NCI-H1417 (cell line): ENCODE results near the gene KLF6.
"Not testable (repeated sequence)": the region's sequence is repeated elsewhere in the genome, so short reads cannot be mapped to it uniquely, and the experiment has no call there.

Experiments used
- DNase-seq, 3 experiments: peaks; one replicate each; lab custom pipeline; 2025; lab: John Stamatoyannopoulos, UW

KLF6 gene

GRCh38 chr10:3757250-3757637, 27.8 kb downstream of the KLF6 start:
- no peak for DNase-seq

DNA sequence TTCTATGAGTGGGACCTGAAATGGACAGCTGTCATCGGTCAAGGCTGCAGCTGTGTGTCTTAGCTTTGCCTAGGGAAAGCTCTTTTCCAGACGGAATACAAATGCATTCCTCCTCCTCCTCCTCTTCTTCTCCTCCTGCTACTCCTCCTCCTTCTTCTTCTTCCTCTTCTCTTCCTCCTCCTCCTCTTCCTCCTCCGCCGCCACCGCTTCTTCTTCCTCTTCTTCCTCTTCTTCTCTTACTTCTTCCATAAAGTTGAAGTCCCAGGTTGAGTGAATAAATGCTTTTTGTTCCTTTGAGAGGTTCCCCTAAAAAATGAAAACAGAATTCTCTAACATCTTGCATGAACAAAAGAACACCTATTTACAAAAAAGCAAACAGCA, 28.7 kb downstream of the KLF6 start:
- no peak for DNase-seq

- DNase-seq = peak in 2 of 3 experiments; percentile 12 to 31
These were observed 29.3 kb downstream of the KLF6 start for GRCh38 chr10:3755440-3756359.

GRCh38 chr10:3754727-3755439, 30.1 kb downstream of the KLF6 start:
- peak in 1 of 3 experiments; percentile 51 for DNase-seq

- no peak for DNase-seq
These were observed 34.2 kb downstream of the KLF6 start for GRCh38 chr10:3750854-3751253.

- DNase-seq = peak; percentile 17 to 54 (median 18)
These were observed 34.8 kb downstream of the KLF6 start for GRCh38 chr10:3750006-3750816.

DNA sequence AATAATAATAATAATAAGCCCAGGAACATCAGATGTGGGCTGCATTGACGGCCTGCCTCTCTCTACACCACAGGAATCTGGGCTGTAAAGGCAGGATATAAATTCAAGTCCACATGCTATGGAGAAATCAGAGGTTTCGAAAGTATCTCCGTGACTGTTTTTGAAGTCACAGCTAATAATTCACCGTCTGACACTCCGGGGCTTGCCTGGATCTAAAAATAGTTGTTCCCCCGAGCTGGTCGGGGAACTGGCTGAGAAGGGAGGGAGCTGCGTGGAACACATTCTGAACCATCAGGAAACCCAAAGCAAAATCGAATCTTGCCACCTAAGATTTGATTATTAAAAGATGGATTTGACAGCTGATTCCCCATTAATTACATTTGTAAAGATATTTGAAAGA, 35.4 kb downstream of the KLF6 start:
- peak in 2 of 3 experiments; percentile 1 to 7 for DNase-seq

DNA sequence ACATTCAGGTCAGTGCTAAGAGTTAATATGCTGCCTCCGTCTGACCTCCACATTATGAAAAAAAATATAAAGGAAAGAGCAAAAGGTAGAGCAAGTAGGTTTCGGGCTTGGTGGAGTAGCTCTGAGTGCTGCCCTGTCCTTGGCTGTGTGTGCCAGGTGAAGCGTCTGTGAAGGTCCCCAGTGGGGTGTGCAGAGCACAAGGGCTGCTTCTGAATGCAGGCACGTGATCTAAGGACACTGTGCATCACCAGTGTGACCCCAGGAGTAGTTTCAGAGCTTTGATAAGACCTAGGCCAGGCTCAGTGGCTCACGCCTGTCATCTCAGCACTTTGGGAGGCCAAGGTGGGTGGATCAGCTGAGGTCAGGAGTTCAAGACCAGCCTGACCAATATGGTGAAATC, 36.0 kb downstream of the KLF6 start:
- DNase-seq = no peak

GRCh38 chr10:3748484-3748883, 36.5 kb downstream of the KLF6 start:
- DNase-seq = peak in 1 of 3 experiments; percentile 7

- DNase-seq = peak in 1 of 3 experiments; percentile 7
These were observed 37.0 kb downstream of the KLF6 start for GRCh38 chr10:3747984-3748383.

DNA sequence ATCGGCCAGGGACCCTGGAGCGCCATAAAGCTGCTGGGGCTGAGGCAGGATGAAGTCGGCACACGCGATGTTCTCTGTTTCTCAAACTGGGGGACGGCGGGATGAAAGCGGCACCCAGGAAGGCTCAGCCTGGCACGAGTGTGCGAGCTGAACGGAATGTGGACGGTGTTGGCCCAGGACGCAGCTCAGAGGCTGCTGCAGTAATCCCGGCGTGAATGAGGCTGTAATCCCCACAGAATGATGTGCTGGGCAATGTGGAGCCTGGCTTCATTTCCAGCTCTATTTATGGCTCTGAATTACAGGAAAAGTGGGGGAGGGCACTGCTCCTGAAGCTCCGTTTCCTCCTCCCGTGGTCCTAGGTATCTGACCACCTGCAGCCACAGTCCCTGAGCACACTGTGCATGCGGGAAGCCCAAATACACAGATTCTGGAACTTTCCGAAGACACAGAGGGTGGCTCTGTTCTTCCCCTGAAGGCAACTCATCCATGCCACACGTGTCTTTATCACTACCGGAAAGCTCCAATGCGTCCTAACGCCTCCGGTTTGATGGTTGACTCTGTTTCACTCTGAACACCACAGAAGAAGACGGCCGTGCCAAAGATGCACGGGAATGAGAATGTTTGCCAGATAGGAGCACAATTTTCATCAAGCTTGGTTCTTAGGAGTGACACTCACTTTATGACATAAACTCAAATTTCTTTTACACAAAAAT, 37.6 kb downstream of the KLF6 start:
- no peak for DNase-seq

DNA sequence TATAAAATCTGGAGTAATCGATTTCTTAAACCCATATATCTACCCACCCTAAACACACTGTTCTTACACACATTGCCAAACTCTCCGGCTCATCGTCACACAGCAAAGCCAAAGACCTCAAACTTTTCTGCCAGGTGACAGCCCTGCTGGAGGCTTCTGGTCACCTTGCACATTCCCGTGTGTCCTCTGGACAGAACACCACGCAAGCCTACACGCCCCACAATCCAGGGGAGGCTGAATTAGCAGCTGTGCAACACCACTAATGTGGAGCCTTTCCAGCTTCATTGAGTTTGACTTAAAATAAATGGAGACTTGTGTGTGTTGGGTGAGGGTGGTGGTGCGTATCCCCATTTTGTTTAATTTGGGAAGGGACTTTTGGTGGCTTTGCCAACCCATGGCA, 38.4 kb downstream of the KLF6 start:
- DNase-seq = no peak

GRCh38 chr10:3745521-3745920, 39.5 kb downstream of the KLF6 start:
- DNase-seq = peak; percentile 12 to 83 (median 50)

DNA sequence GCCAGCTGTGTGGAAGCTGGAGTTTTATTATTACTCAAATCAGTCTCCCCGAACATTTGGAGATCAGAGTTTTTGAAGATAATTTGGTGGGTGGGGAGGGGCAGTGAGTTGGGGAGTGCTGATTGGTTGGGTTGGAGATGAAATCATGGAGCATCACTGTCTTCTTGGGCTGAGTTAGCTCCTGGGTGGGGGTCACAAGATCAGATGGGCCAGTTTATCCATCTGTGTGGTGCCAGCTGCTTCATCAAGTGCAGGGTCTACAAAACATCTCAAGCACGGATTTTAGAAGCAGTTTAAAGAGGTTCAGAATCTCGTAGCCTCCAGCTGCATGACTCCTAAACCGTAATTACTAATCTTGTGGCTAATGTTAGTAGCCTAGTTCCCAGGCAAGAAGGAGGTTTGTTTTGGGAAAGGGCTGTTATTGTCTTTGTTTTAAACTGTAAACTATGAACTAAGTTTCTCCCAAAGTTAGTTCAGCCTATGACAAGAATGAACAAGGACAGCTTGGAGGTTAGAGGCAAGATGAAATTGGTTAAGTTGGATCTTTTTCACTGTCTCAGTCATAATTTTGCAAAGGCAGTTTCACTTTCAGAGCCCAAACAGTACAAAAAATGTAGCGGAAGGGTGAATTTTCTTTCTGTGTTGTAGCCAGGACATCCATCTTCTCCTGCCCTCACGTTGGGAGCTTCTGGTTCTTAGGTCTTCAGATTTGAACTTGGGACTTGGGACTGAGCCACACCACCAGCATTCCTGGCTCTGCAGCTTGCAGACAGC, 43.1 kb downstream of the KLF6 start:
- no peak for DNase-seq

DNA sequence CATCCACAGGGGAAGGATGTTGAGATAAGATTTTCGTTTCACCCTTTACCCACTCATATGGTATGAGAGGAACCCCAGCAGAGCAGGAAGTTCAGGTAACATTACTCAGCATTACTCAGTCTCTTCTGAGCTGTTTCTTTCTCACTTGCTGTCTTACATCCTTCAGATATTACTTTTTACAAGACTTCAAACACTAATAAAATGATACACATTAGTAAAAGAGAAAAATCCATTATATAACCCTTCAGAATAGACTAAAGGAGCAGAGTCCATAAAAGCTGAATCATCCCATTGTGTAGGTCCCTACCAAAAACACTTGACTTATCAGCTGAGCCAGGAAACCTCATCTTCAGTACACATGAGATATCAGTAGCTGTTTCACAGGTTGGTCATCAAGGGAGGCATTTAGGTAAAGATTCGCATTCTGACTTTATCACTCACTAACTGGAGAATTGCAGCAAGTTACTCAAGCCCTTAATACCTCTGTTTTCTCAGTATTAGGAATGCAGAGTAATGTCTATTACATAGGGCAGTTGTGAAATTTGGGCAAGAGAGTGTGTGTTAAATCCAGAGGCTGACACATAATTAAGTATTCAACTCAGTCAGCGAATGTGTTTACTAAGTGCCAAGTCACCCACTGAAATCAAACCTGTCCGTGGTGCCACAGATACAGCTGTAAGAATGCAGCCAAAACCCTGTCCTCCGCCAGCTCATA, 44.7 kb downstream of the KLF6 start:
- peak in 1 of 3 experiments; percentile 4 for DNase-seq

DNA sequence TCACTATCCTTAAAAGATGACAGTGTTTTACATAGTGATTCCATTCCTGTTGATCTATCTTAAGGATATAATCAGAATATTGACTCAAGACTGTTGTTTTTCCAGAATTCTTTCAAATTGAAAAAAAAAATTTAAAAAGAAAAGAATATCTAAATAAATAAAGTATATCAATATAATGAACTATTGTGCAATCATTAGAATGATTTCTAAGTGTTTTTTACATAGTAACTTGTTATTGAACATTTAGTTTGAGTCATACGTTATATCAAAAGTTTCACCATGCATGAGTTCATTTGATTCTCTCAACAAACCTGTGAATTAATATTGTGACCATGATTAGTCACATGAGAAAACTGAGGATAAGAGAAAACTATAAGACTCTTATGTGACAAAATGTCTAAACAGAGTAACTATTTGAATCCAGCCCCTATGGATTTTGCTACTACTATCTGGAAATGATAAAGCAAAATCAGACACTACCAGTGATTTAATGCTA, 46.1 kb downstream of the KLF6 start:
- DNase-seq = no peak

- peak in 1 of 3 experiments; percentile 0 for DNase-seq
These were observed 47.1 kb downstream of the KLF6 start for GRCh38 chr10:3737864-3738263.

DNA sequence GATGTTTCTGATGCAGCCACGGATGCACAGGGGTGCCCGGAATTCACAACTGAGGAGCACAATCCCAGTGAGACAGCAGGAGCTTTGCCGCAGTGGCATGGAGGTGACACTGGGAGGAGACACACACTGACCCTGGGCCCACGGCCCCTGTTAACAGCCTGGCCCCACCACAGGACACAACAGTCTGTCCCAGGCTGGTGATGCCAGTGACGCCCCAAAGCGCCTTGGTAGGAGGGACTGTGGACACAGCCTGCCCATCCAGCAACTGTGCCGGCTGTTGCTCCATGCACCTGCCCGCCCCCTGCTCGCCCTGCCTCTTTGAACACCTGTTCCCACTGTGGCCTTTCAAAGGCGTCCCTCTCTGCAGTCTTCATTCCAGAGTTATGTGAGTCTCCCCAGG, 49.8 kb downstream of the KLF6 start:
- DNase-seq = no peak

DNA sequence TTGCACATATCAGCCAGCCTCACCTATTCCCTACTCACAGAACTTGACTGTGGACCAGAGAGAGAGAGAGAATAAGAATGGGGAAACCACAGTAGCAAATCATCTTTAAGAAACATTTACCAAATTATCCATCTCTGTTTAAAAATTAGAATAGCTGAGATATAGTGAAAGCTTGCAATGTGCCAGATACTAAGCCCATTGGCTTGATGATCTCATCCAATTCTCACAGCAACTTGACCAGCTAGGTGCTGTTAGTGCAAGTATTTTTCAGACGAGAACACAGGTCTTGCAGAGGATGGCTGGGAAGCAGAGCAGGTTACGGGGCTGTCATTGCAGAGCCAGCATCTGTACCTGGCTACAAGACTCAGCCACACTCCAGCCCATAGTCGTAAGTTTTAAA, 50.9 kb downstream of the KLF6 start:
- no peak for DNase-seq

- not testable (repeated sequence) for DNase-seq
These were observed 52.8 kb downstream of the KLF6 start for GRCh38 chr10:3732183-3732582.
